HL-60 (cell line): ENCODE measurements around the gene RPP30.
A peak's percentile ranks its signal among the peaks of the same experiment; 100 is the strongest.

Experiments
- DNase-seq, 2 experiments: peaks; one replicate each; pipeline ENCODE4 v3.0.0-alpha.2; 2010 to 2020; ENCODE audit warnings: low read depth in 1 of 2, low spot score in 1 of 2
- H3K27ac ChIP-seq: fragments of 250-450 bp; sonication (Bioruptor Pico); replicated peaks from 2 replicates; pipeline ENCODE4 v1.5.1; 2020; ENCODE audit warnings: mild to moderate bottlenecking, moderate library complexity
- H3K27me3 ChIP-seq: fragments of 250-450 bp; sonication (Bioruptor Pico); 2 replicates; pipeline ENCODE4 v1.5.1; 2021; ENCODE audit warnings: mild to moderate bottlenecking, moderate library complexity; ENCODE audit not compliant: insufficient read depth, poor library complexity, severe bottlenecking
- H3K4me3 ChIP-seq: replicated peaks from 2 replicates; pipeline ENCODE4 v1.5.1; 2011; ENCODE audit warnings: mild to moderate bottlenecking, control low read depth, low read length; ENCODE audit not compliant: insufficient read depth
- CTCF ChIP-seq: IDR thresholded peaks from one replicate; pipeline ENCODE4 v1.5.1; 2011; ENCODE audit warnings: low read length, control low read depth, inconsistent platforms; ENCODE audit not compliant: insufficient read depth
- GABPA ChIP-seq: IDR thresholded peaks from 2 replicates; pipeline ENCODE4 v1.6.1; 2012; ENCODE audit warnings: low read depth
- POLR2AphosphoS5 ChIP-seq: IDR thresholded peaks from 2 replicates; pipeline ENCODE4 v1.6.1; 2012; ENCODE audit warnings: low read depth
- REST ChIP-seq: IDR thresholded peaks from 2 replicates; pipeline ENCODE4 v1.6.1; 2012; ENCODE audit warnings: low read depth; ENCODE audit not compliant: insufficient replicate concordance
- SPI1 ChIP-seq: IDR thresholded peaks from 2 replicates; pipeline ENCODE4 v1.6.1; 2012; ENCODE audit warnings: low read depth, mild to moderate bottlenecking, borderline replicate concordance

The RPP30 gene

GRCh38 chr10:90905925-90906324 lies 34.2 kb downstream of the RPP30 start:
- no peak for DNase-seq
- TF ChIP-seq CTCF = no peak
- TF ChIP-seq REST = no peak
- TF ChIP-seq SPI1 = no peak
- no peak for TF ChIP-seq GABPA
- TF ChIP-seq POLR2AphosphoS5 = no peak
- H3K27me3 ChIP-seq = no peaks in the 10 kb centered on the region
- no peak overlapping the region for H3K27ac ChIP-seq
- H3K4me3 ChIP-seq = no peak overlapping the region

DNA sequence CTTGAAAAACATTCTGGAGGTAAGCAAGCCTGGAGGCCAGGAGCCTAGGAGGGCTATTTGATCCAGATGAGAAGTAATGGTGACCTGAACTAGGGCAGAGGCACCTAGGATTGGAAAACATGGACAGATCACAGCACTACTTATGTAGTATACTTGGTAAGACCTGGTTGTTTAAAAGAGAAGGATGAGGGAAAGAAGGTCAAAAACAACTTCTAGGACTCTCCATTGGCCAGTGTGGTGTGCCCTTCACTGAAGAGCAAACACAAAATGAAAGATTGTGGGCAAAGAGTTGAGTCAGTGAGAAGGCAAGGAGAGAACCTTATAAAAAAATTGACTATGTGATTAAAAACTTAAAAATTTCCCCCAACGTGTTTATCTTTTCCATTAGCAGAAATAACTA lies 34.8 kb downstream of the RPP30 start:
- H3K4me3 ChIP-seq = no peak overlapping the region
- TF ChIP-seq SPI1 = no peak
- TF ChIP-seq REST = no peak
- TF ChIP-seq GABPA = no peak
- TF ChIP-seq POLR2AphosphoS5 = no peak
- DNase-seq = no peak
- no peak overlapping the region for H3K27ac ChIP-seq
- H3K27me3 ChIP-seq = no peaks in the 10 kb centered on the region

GRCh38 chr10:90911133-90912051 lies 39.6 kb downstream of the RPP30 start:
- Histone ChIP-seq H3K4me3 (no peak overlapping the region), H3K27ac (no peak overlapping the region), H3K27me3 (no peaks in the 10 kb centered on the region)
- DNase-seq = peak; percentile 22 to 54
- TF ChIP-seq CTCF = peak; percentile 73
- TF ChIP-seq SPI1 = no peak

GRCh38 chr10:90912174-90912573 lies 40.4 kb downstream of the RPP30 start:
- Histone ChIP-seq H3K27ac (no peak overlapping the region), H3K27me3 (no peaks in the 10 kb centered on the region), H3K4me3 (no peak overlapping the region)
- TF ChIP-seq SPI1 (no peak), GABPA (no peak), CTCF (no peak), REST (no peak), POLR2AphosphoS5 (no peak)
- DNase-seq = no peak
